K562 (cell line): ENCODE measurements around the gene POLDIP3.
"Not testable (repeated sequence)": the region's sequence is repeated elsewhere in the genome, so short reads cannot be mapped to it uniquely, and the experiment has no call there.

Source experiments
- ATF7 ChIP-seq: fragments of 450-650 bp; IDR thresholded peaks from 2 replicates; pipeline ENCODE4 v1.7.1; 2014; ENCODE audit warnings: mild to moderate bottlenecking, moderate library complexity
- CEBPB ChIP-seq: fragments of 450-650 bp; IDR thresholded peaks from 2 replicates; pipeline ENCODE4 v1.6.1; 2016; ENCODE audit warnings: missing genetic modification characterization, missing compliant biosample characterization
- CREB1 ChIP-seq, 2 experiments: sonication (generic) in 1 of 2; formaldehyde crosslinking in 1 of 2; IDR thresholded peaks; 2 replicates each; pipeline versions ENCODE4 v1.6.1 to v1.8.0; 2012 to 2022; ENCODE audit warnings: inconsistent platforms in 1 of 2, mild to moderate bottlenecking in 1 of 2, missing genetic modification reagents in 1 of 2, moderate library complexity in 1 of 2
- EP300 ChIP-seq: IDR thresholded peaks from 2 replicates; pipeline ENCODE4 v1.6.1; 2012; ENCODE audit warnings: low read length, improper control_type of control experiment
- FOXA3 ChIP-seq, 2 experiments: fragments of 450-650 bp in 1 of 2; sonication (generic) in 1 of 2; formaldehyde crosslinking; IDR thresholded peaks in 1 of 2; conservative IDR thresholded peaks in 1 of 2; 2 replicates each; pipeline versions ENCODE4 v1.4.0 to v1.8.0; 2020 to 2022; ENCODE audit warnings: mild to moderate bottlenecking in 2 of 2, missing genetic modification reagents in 1 of 2
- FOXP1 ChIP-seq: sonication (generic); formaldehyde crosslinking; IDR thresholded peaks from 2 replicates; pipeline ENCODE4 v1.8.0; 2022; ENCODE audit warnings: mild to moderate bottlenecking, missing genetic modification reagents
- POLR2AphosphoS5 ChIP-seq: IDR thresholded peaks from 2 replicates; pipeline ENCODE4 v1.6.1; 2011; ENCODE audit warnings: mild to moderate bottlenecking, low read depth, low read length, moderate library complexity; ENCODE audit not compliant: control insufficient read depth, insufficient read depth
- RAD21 ChIP-seq, 2 experiments: fragments of 250-450 bp in 1 of 2; fragments of 450-650 bp in 1 of 2; sonication (Bioruptor Pico) in 1 of 2; formaldehyde crosslinking in 1 of 2; IDR thresholded peaks in 1 of 2; conservative IDR thresholded peaks in 1 of 2; 2 replicates each; pipeline versions ENCODE4 v1.4.0 to v1.8.0; 2020 to 2022; ENCODE audit warnings: mild to moderate bottlenecking in 2 of 2, moderate library complexity in 1 of 2
- RCOR1 ChIP-seq, 2 experiments: IDR thresholded peaks; 2 replicates each; pipeline ENCODE4 v1.6.1; 2012; ENCODE audit warnings: low read depth in 2 of 2, low read length in 2 of 2, borderline replicate concordance in 1 of 2, improper control_type of control experiment in 1 of 2
- SP1 ChIP-seq: sonication (generic); formaldehyde crosslinking; IDR thresholded peaks from 2 replicates; pipeline ENCODE4 v1.8.1; 2022; ENCODE audit warnings: mild to moderate bottlenecking, missing genetic modification reagents
- ZNF133 ChIP-seq: fragments of 250-450 bp; sonication (Bioruptor Pico); IDR thresholded peaks from 2 replicates; pipeline ENCODE4 v1.4.0; 2020; ENCODE audit warnings: mild to moderate bottlenecking
- TF ChIP-seq, protein P1 (sequence below): sonication (generic); formaldehyde crosslinking; IDR thresholded peaks from 2 replicates; pipeline ENCODE4 v1.5.0; 2020; ENCODE audit warnings: missing genetic modification reagents

GRCh38 chr22:42607641-42608040, 7.0 kb downstream of the POLDIP3 start:
- not testable (repeated sequence) for TF ChIP-seq RAD21 (CRISPR knock-in tag; conservative IDR thresholded peaks at IDR 0.05 in 1 of 2, IDR thresholded peaks at IDR 0.05 in 1 of 2); EP300; FOXP1 (CRISPR knock-in tag); CREB1 (IDR thresholded peaks at IDR 0.05); CREB1 (CRISPR knock-in tag; IDR thresholded peaks at IDR 0.05); ATF7; ZNF133; CEBPB (tag); RCOR1 (IDR thresholded peaks at IDR 0.05; ENCODE audit: borderline replicate concordance in 1 of 2, low read depth in 2 of 2, low read length in 2 of 2); FOXA3 (CRISPR knock-in tag; conservative IDR thresholded peaks at IDR 0.05 in 1 of 2, IDR thresholded peaks at IDR 0.05 in 1 of 2); POLR2AphosphoS5; SP1 (CRISPR knock-in tag)
- TF ChIP-seq, protein P1, sequence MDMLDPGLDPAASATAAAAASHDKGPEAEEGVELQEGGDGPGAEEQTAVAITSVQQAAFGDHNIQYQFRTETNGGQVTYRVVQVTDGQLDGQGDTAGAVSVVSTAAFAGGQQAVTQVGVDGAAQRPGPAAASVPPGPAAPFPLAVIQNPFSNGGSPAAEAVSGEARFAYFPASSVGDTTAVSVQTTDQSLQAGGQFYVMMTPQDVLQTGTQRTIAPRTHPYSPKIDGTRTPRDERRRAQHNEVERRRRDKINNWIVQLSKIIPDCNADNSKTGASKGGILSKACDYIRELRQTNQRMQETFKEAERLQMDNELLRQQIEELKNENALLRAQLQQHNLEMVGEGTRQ (CRISPR knock-in tag) = not testable (repeated sequence)
